GM19438 (cell line): Measurements from ENCODE around the gene ALG12.

ENCODE experiments used
- ATAC-seq: cut with Tn5 transposase; IDR thresholded peaks from one replicate; pipeline ENCODE4 v1.9.1; 2021; ENCODE audit warnings: low read depth; ENCODE audit not compliant: unreplicated experiment

The ALG12 gene

DNA sequence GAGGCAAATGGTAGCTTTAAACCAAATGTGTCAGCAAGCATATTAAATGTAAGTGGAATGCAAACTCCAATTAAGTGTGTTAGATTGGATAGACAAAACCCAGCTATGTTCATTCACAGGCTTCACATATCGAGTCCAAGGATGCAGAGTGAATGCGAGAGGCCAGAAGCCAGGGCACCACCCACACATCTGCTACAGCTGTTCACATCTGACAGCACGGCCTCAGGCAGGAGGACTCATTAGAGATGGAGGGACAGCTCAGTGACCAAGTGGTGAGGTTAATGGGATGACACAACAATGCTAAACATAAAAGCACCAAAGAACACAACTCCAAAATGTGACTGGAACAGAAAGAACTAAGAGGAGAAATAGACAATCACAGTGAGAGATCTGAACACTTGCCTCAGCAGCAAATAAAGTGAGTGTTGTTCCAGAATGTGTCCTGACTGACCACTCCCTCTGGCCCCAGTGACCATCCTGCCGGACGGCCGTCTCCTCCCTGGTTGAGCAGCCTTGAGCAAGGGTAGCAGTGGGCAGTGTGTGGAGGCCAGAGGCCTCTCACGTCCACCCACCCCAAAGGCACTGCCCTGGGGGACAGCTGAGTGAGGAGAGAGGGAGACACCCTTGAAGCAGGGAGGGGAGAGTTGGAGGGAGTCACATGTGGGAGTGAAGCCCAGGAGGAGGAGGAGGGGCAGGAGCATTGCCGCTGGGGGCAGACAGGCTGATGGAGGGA lies 23.8 kb downstream of the ALG12 start:
- ATAC-seq, result no peak

DNA sequence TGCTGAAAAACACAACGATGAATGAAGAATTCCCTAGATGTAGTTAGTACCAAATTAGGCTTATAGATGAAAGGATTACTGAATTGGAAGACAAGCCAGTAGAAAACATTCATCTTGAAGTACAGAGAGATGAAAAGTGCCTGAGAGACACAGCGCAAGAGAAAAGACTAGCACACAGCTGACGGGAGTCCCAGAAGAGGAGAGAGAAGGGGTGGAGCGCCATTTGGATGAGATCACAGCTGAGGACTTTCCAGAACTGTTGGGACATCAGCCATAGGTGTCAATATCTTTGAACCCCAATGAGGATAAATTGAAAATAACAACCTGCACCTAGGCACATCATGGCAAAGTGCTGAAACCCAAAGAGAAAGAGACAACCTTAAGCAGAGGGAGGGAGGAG lies 25.2 kb downstream of the ALG12 start:
- ATAC-seq, result no peak

DNA sequence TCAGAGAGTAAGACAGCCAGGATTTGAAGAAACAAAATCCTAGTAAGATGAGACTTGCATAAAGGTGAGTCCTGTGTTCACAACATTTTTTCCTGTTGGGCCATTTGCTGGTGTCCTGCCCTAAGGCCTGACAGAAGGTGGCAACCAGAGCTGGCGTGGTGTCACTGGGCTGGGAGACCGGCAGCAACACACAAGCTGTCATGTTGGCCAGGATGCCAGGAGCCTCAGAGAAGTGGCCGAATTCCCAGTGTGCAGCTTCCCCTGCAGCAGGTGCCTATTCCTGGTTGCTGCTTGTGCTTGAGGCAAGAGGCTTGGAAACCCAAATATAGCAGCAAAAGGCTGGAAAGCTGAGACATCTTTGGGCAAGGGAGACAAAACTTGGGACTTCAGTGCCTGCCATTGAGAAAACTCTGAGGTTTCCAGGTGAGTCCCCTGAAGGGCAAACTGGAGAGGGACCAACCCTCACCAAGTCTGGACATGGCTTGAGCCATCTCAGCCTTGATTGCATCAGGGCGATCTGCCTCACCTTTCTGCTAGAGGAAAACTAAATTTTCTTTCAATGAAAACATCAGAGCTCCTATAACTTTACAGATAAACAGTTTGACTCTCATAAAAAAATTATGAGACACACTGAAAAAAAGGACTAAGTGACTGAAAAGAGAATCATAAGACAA lies 25.9 kb downstream of the ALG12 start:
- no peak for ATAC-seq

DNA sequence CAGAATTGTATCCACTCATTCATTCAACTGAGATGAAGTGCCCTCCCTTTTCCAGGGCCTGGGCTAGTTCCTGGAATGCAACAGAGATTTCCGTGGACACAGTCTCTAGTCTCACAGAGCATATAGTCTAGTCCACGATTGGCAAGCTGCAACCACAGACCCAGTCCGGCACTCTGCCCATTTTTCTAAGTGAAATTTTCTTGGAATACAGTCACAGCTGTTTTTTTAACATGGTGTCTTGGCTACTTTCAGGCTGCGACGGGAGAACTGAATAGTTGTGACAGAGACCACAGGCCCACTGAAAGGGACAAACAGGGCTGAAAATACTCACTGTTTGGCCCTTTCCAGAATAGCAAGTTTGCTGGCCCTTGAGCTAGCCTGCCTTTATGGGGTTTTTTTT lies 29.2 kb downstream of the ALG12 start:
- ATAC-seq, result no peak

DNA sequence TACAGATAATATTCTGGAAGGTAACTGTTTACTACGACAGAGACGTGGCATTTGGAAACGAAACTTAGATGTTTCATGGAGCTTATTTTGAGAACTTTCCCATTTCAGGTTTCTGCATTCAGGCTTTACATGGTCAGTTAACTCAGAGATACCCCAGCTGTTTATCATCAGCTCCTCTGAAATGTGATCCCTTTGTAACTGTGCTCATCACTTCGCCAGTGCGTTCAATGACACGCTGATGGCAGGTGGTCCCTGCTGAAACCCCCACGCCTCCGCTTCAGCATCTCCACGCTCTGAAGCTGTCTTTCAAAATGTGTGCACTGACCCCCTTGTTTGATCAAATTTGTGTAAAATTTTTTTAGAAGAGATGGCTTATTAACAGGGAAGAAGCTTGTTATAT lies 30.5 kb downstream of the ALG12 start:
- no peak for ATAC-seq

DNA sequence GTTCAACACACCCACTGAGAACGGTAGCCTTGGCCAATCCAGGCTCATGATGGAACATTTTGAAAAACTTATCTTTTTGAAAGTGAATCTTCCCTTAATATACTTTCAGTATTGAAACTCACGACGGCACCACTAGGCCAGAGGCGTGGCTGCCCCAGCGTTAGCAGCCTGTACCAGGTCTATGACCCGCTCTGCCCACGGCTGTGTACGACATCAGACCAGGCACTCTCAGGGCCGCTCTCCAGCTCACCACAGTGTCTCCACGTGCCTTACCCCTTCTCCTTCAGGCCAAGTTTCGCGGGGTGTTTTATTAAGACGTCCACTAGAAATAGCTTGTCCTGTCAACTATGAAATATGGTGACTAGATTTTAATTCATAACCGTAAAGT lies 31.2 kb downstream of the ALG12 start:
- no peak for ATAC-seq

DNA sequence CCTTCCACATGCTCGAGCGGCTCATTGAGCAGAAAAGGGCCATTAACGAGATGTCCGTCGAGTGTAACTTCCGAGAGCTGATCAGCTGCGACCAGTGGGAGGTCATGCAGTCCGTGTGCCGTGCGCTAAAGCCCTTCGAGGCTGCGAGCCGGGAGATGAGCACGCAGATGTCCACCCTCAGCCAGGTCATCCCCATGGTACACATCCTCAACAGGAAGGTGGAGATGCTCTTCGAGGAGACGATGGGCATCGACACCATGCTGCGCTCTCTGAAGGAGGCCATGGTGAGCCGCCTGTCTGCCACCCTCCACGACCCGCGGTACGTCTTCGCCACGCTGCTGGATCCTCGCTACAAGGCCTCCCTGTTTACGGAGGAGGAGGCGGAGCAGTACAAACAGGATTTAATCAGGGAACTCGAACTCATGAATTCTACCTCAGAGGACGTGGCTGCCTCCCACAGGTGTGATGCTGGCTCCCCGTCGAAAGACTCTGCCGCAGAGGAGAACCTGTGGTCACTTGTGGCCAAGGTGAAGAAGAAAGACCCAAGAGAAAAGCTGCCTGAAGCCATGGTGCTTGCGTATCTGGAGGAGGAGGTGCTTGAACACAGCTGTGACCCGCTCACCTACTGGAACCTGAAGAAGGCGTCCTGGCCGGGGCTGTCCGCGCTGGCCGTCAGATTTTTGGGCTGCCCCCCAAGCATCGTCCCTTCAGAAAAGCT lies 31.7 kb downstream of the ALG12 start:
- no peak for ATAC-seq

DNA sequence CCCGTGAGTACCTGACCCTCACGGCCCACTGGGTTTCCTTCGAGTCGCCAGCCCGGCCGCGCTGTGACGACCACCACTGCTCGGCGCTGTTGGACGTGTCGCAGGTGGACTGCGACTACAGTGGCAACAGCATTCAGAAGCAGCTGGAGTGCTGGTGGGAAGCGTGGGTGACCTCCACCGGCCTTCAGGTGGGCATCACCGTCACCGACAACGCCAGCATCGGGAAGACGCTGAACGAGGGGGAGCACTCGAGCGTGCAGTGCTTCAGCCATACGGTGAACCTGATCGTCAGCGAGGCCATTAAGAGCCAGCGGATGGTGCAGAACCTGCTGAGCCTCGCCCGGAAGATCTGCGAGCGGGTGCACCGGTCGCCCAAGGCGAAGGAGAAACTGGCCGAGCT lies 32.4 kb downstream of the ALG12 start:
- no peak for ATAC-seq

DNA sequence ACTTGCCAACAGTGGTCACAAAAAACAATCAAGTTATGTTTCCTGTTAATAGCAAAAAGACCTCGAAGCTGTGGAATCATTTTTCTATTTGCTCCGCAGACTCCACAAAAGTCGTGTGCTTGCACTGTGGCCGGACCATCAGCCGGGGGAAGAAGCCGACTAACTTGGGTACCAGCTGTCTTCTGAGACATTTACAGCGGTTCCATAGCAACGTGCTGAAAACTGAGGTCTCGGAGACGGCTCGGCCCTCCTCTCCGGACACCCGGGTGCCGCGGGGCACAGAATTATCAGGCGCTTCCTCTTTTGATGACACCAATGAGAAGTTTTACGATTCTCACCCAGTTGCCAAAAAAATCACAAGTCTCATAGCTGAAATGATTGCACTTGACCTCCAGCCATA lies 33.0 kb downstream of the ALG12 start:
- no peak for ATAC-seq

DNA sequence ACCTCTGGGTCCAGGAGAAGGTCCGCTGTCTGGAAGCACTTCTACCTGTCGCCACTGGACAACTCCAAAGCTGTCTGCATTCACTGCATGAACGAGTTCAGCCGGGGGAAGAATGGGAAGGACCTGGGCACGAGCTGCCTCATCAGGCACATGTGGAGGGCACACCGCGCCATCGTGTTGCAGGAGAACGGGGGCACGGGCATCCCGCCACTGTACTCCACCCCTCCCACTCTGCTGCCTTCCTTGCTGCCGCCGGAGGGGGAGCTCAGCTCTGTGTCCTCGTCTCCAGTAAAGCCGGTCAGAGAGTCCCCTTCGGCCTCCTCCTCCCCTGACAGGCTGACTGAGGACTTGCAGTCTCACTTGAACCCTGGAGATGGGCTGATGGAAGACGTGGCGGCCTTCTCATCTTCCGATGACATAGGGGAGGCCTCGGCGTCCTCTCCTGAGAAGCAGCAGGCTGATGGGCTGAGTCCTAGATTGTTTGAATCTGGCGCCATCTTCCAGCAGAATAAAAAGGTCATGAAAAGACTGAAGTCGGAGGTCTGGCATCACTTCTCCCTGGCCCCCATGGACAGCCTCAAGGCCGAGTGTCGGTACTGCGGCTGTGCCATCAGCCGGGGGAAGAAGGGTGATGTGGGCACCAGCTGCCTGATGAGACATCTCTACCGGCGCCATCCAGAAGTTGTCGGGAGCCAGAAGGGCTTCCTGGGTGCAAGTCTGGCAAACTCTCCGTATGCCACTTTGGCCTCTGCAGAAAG lies 33.6 kb downstream of the ALG12 start:
- no peak for ATAC-seq

DNA sequence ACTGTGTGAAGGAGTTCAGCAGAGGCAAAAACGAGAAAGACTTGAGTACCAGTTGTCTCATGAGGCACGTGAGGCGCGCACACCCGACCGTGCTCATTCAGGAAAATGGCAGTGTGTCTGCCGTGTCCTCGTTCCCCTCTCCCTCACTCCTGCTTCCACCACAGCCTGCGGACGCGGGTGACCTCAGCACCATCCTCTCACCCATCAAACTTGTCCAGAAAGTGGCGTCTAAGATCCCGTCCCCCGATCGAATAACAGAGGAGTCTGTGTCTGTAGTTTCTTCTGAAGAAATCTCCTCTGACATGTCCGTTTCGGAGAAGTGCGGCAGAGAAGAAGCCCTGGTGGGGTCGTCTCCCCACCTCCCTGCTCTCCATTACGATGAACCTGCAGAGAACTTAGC lies 34.2 kb downstream of the ALG12 start:
- no peak for ATAC-seq

DNA sequence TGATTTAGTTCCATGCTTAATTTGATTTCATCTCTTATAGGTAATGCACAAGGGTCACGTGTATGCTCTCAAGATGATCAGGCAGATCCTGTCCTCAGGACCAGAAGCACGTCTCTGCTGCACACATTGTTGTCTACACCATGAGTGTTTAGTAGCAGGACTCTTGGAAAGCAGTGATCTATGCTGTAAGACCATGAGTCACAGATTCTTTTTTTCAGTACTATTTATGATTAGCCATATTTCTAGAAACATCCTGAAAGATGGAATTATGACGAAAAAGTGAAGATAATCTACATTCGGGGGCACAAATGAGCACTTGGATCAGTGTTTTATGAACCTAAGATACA lies 35.0 kb downstream of the ALG12 start:
- ATAC-seq, result no peak

DNA sequence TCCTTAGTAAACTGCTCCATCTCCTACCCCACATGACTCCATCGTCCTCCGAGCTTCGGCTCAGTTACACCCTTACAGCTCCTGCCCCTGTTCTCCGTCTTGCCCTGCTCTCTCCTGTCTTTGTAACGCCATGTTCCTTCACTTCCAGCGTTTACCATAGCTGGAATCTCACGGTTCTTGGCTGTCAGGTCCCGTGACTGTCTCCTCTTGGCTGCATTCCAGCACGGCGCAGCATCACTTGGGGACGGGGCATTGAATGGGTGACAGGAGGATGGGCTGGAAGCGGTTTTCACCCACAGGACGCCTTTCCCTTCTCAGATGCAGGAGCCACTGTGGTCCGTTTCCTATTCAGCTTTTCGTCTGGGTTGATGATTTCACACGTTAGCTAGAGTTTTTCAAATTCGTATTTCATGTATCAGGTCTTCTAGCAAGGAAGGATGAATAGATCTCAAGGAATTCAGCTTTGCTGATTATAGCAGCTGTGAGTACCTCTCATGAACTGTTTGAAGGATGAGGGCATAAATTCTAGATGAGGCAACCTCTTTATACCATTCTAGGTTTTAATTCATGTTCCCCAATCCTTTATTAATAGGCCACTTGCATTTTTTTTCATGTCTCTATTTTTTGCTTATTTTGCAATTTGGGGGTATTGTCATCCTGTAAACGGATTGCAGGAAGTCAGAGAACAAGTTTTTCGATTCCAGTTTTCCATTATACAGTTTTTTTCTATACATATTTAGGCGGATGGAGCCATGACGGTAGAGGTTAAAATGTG lies 35.5 kb downstream of the ALG12 start:
- ATAC-seq, result no peak

DNA sequence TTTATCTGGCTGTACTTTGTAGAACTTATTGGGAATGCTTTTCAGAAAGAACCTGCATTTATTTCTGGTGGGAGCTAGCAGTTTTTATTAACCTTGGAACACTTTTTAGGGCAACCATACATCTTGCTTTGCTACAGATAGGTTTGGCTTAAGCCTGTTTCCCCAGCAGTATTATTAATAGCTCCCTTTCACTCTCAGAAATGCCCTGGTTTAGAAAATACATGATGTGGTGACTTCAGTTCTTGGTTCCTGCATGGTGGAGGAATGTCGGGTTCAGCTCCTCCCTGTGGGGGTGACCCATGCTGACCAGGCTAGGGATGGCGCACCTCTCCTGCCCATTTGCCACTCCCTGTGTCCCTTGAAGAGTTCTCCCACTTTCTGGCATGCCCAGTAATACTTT lies 36.4 kb downstream of the ALG12 start:
- no peak for ATAC-seq

DNA sequence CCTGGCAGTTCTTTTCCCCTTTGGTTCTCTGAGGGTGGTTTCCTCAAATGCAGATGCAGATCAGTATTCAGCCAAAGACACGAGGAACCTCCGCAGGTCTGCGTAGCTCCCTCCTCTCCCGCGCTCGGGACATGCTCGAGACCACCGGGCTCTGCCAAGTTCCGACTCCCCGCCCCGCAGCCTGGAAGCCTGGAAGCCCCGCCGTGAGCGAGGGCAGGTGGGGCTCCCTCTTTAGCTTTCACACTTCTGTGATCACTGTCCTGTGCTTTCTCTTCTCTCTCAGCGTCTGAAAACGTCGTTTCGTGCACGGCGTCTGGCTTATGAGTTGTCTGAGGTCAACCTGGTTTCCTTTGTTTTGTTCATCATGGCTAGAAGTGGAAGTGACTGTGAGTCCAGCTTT lies 38.0 kb downstream of the ALG12 start:
- ATAC-seq, result no peak

DNA sequence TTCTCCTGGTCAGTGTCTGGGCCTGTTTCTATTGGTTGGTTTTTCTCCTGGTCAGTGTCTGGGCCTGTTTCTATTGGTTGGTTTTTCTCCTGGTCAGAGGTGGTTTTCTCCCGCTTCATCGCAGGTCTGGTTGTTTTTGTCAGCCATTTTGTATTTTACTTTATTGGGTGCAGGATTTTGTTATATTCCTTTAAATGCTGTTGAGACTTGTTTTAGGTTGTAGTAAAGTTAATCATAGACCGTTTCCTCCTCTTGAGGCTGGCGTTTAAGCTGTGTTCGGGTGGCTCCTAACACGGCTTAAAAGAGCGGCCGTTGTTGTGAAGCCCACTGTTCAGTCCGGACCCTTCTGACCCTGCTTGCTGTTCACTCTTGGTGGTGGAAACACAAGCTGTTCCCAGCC lies 38.4 kb downstream of the ALG12 start:
- no peak for ATAC-seq

DNA sequence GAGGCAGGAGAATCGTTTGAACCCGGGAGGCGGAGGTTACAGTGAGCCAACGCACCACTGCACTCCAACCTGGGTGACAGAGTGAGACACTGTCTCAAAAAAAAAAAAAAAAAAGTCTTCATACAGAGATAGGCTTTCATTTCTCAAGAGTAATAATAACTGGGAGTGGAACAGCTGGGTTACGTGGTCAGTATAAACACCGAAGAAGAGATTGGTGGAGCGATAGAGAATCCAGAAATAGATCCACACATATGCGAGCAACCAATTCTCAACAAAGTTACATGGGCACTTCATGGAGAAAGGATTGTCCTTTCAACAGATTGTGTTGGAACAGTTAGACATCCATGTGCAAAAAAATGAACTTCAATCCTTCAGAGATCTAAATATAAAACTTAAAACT lies 40.0 kb downstream of the ALG12 start:
- no peak for ATAC-seq

DNA sequence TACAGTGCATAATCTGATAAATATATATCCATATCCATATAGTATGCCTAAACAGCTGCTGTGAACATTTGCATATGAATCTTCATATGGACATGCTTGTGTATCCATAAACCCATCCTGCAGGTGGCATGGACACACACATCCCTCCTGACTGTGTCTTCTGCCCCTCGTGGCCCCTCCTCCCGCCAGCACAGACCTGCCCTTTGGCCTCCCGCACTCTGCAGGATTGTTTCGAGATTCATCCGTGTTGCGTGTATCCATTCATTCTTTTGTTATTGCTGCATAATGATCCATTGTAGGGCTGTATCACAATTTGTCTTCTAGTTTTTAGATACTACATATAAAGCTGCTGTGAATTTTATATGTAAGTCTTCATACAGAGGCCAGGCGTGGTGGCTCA lies 40.6 kb downstream of the ALG12 start:
- no peak for ATAC-seq

DNA sequence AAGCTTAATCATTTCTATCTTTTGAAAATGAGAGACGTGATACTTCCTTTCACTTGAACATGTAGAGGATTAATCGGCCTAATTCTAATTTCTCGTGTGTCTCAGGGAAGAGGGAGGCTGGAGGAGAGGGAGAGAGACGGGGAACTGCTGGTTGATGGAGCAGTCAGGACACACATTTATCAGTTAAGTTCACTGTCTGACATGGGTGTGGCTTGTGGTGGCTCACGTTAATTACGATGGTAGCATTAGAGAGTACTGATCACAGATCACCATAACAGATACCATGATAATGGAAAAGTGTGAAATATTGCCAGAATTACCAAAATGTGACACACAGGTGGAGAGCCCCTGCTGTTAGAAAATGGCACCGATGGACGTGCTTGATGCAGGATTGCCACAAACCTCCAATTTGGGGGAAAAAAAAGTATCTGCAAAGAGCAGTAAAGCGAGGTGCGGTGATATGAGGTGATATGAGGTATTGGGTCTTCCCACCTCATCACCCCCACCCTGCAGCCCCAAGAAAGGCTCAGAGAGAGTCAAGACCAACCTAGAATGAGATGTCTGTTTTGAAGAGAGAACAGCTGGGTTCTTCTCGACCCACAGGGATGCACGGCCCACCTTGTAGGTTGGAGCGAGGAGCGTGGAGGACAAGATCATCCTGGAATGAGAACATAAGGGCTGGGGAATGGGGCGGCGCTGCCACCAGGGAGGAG lies 44.9 kb downstream of the ALG12 start:
- ATAC-seq, result no peak

DNA sequence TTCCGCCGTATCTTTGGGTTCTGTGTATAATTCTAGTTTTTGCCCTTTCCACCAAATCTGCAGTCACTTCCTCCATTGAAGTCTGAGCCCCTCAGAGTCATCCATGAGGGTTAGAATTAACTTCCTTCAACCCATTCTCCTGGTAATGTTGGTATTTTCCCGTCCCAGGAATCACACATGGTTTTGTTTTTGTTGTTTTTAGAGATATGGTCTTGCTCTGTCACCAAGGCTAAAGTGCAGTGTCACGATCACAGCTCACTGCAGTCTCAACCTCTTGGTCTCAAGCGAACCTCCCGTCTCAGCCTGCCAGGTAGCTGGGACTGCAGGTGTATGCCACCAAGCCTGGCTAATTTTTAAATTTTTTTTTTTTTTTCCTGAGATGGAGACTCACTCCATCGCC lies 45.9 kb downstream of the ALG12 start:
- no peak for ATAC-seq
